ENCODE results near the gene PRDM16. TPM values are rescaled to one million over a fixed set of nuclear protein-coding genes. Genes with fewer than 3 reads are reported as not detected.

The PRDM16 gene
- total RNA-seq, 4 donors from 2014 or later, result 0.08 to 0.19 (median 0.12) TPM

DNA sequence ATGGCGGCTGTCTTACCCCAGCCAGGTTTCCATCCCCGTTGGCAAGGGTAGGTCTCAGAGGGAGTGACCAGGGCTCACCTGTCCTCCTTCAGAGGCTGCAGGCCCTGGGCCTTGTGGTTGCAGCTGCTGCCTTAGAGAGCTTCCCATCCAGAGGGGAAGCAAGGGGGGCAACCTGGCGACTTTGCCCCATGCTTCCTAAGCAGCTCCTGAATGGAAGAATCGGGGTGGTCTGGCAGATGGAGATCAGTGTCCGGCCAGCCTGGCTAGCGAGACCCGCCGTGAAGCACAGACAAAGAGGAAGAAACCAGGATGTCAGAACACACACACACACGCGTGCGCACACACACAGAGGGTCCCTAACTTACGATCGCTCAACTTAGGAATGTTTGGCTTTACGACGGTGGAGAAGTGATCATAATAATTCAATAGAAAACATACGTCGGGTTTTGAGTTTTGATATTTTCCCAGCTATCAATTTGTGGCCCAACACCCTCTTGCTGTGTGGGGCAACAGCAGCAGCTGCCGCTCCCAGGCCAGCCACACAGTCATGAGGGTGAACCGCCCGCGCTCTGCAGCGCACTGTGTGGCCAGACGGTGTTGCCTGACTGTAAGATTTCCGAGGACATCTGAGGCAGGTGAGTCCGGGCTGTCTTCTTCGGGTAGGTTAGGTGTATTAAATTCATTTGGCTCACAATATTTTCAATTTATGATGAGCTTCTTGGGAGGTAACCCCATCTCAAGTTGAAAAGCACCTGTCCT, 272.4 kb downstream of the PRDM16 start:
- peaks cover 0 to 61% (median 0%) of the 10 kb centered on the region in 4 donors for H3K27me3 ChIP-seq
- WGBS, 2 donors, result 86 to 88% methylated on average over 23 to 24 of the region's 26 CpGs
- H3K9me3 ChIP-seq, result peaks cover 0 to 25% (median 0%) of the 10 kb centered on the region in 3 donors
- H3K4me1 ChIP-seq, result no peaks in the 10 kb centered on the region
- intact Hi-C loops (cut with DNase I), result no loop called here
- H3K27ac ChIP-seq, result no peak overlapping the region
- DNase-seq, result no peak
- no peak overlapping the region for H3K4me3 ChIP-seq
- no peak for TF ChIP-seq POLR2A (IDR thresholded peaks at IDR 0.05)
- TF ChIP-seq CTCF (IDR thresholded peaks at IDR 0.05), result no peak
- no peaks in the 10 kb centered on the region for H3K36me3 ChIP-seq

GRCh38 chr1:3342960-3343359, 274.0 kb downstream of the PRDM16 start:
- H3K27me3 ChIP-seq, result peaks cover 0 to 76% (median 0%) of the 10 kb centered on the region in 4 donors
- no peaks in the 10 kb centered on the region for H3K4me1 ChIP-seq
- WGBS, 2 donors, result 81 to 82% methylated on average over 5 of the region's 5 CpGs
- intact Hi-C loops (cut with DNase I), result no loop called here
- H3K9me3 ChIP-seq, result peaks cover 0 to 25% (median 0%) of the 10 kb centered on the region in 3 donors
- H3K27ac ChIP-seq, result no peak overlapping the region
- no peak overlapping the region for H3K4me3 ChIP-seq
- no peak for DNase-seq
- no peaks in the 10 kb centered on the region for H3K36me3 ChIP-seq
- TF ChIP-seq CTCF (IDR thresholded peaks at IDR 0.05) (no peak), POLR2A (IDR thresholded peaks at IDR 0.05) (no peak)

DNA sequence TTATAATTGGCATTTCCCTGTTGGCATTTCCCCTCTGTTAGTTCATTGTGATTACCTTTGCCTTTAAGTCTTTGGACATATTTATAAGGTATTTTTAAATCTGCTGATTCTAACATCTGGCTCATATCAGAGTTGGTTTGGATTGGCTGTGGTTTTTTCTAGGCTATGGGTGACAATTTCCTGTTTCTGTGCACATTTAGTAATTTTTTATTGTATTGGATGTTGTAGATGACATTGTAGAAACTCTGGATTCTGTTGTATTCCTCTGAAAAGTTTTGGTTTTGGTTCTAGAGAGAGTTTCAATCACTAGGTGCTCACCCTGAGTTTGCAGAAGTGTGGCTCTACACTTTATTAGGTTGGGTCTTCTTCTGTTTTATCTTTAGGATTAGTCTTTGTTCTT, 275.4 kb downstream of the PRDM16 start:
- intact Hi-C loops (cut with DNase I), result no loop called here
- no peaks in the 10 kb centered on the region for H3K36me3 ChIP-seq
- no peak overlapping the region for H3K27ac ChIP-seq
- H3K4me3 ChIP-seq, result no peak overlapping the region
- TF ChIP-seq POLR2A (IDR thresholded peaks at IDR 0.05) (no peak), CTCF (IDR thresholded peaks at IDR 0.05) (no peak)
- H3K4me1 ChIP-seq, result peaks cover 0 to 1% (median 0%) of the 10 kb centered on the region in 3 donors
- no peak for DNase-seq
- peaks cover 0 to 25% (median 0%) of the 10 kb centered on the region in 3 donors for H3K9me3 ChIP-seq
- peaks cover 0 to 76% (median 0%) of the 10 kb centered on the region in 4 donors for H3K27me3 ChIP-seq

GRCh38 chr1:3345792-3346191, 276.8 kb downstream of the PRDM16 start:
- H3K27ac ChIP-seq, result no peak overlapping the region
- no peak for DNase-seq

More at GRCh38 chr1:3345792-3346191, 276.8 kb downstream of the PRDM16 start:
- peaks cover 0 to 15% (median 8%) of the 10 kb centered on the region in 3 donors for H3K4me1 ChIP-seq
- no peaks in the 10 kb centered on the region for H3K36me3 ChIP-seq
- no peak overlapping the region for H3K4me3 ChIP-seq
- H3K9me3 ChIP-seq, result peaks cover 0 to 25% (median 0%) of the 10 kb centered on the region in 3 donors
- intact Hi-C loops (cut with DNase I), result no loop called here
- H3K27me3 ChIP-seq, result peaks cover 0 to 76% (median 0%) of the 10 kb centered on the region in 4 donors
- WGBS, 2 donors, result 88 to 92% methylated on average over 3 to 7 of the region's 10 CpGs
- TF ChIP-seq POLR2A (IDR thresholded peaks at IDR 0.05), result no peak
- TF ChIP-seq CTCF (IDR thresholded peaks at IDR 0.05), result no peak
